ENCODE results near the gene JARID2.

GRCh38 chr6:15337582-15337981 is 91.7 kb downstream of the JARID2 start:
- TF ChIP-seq CTCF (conservative IDR thresholded peaks at IDR 0.05; ENCODE audit: low read depth, low read length) (no peak), CEBPB (IDR thresholded peaks at IDR 0.05; ENCODE audit: low read depth, low read length) (no peak), MXI1 (IDR thresholded peaks at IDR 0.05; ENCODE audit: borderline replicate concordance, low read depth, low read length) (no peak)
